CD4-positive, alpha-beta T cell treated with Interleukin-15 for 4 hours (primary cell): ENCODE results near the gene NR2F2.

Experiments used
- DNase-seq: peaks from one replicate; pipeline ENCODE4 v3.0.0-alpha.2; 2020; ENCODE audit warnings: low spot score

NR2F2 gene

DNA sequence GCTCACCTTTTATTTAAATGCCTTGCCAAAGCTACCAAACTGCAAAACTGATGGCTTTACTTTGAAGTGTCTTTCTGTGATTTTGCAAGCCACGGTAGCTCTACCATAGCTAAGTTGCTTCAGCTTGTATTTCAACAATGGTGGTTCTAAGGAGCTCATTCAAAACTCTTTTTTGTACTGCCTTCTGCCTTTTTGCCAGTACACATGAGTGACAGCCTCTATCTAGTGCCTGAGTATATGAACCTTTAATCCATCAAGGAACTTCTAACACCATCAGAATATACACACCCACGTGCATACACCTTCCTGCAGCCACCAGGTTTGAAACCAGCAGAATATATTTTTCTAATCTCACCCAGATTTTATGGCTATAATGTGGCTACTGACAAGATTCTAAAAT is 10.4 kb upstream of the NR2F2 start:
- no peak for DNase-seq

DNA sequence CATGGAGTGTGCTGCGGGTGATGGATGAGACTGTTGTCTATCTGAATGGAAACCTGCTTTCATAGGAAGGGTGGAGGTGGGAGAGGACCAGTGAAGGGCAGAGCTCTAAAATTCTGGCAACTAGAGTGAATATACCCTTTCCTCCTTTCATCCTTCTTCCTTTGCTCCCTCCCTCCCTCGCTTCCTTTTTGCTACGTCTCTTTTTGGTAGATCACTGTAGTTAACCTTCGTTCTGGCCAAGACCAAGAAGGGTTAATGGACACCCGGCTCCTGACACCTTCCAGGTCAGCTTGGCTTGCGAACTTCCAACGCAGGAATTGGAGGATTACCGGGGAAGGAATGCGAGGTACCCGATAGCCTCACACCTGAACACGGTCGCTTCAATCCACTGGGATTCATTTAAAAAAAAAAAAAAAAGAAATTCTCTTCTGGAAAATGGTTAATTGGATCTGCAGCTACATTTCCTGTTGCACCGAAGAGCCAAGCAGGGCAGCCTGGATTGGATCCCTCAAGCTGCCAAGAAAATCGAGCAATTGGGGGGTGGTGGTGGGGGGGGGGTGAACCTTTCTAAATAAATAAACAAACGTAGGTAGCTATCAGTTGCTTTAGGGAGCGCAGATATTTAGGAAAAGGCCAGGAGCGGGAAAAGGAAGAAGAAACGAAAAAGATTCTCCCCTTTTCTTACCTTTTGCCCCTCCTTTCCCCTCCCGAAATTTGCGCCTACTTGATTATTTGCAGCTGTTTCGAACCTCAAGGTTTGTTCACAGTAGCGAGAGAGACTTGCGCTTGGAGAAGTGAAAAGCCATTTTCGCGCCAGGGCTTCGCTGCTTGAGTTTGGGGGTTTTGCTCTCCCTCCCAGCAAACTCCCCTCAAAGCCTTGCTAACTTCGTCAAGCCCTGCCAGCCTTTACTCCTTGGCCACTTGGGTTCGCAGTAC is 9.5 kb upstream of the NR2F2 start:
- DNase-seq, result no peak

DNA sequence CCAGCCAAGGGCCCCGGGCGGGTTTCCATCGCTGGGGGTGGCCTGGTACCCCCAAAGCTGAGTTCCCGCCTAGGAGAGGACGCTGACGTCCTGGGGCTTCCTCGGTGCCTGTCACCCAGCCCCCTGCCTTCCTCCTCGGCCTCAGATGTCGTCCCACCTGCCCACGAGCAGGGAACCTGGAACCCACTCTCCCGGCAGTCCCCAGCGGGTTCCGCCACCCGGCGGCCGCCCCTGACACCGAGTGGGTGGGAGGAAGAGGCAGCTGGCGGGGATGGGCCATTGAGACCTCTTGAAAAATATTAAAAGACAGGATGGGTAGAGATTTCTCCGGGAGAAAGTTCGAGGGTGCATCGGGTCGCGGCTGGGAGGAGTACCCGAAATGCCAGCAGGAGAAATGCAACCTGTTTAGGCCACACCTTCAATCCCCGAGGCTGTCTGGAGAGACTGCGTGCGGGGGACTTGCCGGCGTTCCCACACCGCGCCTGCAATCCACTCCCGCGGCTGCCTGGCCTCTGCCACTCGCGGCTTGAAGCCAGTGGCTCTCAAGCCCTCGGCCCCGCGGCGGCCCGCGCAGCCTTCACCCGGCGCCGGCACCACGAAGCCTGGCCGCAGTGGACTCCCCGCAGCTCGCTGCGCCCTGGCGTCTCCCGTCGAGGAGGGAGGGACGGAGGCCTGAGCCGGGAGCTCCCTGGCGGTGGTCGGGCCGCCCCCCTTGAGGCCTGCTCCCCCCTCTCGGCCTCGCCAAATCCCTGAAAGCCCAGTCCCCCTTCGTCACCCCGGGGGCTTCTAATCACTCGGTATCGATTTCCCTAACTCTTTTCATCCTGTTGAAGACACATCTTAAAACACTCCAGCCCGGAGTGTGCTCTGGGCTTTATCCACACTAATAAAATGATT is 8.6 kb upstream of the NR2F2 start:
- no peak for DNase-seq

GRCh38 chr15:96322536-96323318 is 7.8 kb upstream of the NR2F2 start:
- DNase-seq, result no peak

- no peak for DNase-seq
Measured at GRCh38 chr15:96323319-96324145, 7.0 kb upstream of the NR2F2 start.

GRCh38 chr15:96324192-96324895 is 6.2 kb upstream of the NR2F2 start:
- DNase-seq, result no peak

DNA sequence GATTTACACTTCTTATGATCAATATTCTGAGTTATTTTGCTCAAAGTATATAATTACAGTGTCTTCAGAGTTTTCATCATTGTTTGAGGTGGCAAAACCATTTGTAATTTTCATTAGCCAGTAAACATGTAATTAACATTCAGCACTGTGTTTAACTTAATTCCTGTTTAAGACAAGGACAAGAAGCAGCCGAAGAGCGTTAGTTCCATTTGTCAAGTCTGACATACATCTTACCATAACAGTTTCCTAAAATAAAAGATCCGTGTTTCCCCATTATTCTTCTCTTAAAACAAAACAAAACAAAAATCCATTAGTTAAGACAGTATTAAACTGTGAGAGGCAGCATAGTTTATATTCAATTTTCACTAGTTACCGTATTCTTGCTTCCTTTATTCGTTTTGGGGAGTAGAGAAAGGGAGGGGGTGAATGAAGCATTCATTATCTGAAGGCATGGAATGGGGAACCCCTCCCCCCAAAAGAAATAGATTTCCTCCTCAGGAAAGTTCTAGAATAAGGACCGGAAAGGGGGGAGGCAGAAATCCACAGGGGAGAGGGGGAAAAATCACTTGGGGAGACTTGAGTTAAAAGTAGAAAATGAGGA is 5.5 kb upstream of the NR2F2 start:
- no peak for DNase-seq

GRCh38 chr15:96325541-96326327 is 4.8 kb upstream of the NR2F2 start:
- no peak for DNase-seq

DNA sequence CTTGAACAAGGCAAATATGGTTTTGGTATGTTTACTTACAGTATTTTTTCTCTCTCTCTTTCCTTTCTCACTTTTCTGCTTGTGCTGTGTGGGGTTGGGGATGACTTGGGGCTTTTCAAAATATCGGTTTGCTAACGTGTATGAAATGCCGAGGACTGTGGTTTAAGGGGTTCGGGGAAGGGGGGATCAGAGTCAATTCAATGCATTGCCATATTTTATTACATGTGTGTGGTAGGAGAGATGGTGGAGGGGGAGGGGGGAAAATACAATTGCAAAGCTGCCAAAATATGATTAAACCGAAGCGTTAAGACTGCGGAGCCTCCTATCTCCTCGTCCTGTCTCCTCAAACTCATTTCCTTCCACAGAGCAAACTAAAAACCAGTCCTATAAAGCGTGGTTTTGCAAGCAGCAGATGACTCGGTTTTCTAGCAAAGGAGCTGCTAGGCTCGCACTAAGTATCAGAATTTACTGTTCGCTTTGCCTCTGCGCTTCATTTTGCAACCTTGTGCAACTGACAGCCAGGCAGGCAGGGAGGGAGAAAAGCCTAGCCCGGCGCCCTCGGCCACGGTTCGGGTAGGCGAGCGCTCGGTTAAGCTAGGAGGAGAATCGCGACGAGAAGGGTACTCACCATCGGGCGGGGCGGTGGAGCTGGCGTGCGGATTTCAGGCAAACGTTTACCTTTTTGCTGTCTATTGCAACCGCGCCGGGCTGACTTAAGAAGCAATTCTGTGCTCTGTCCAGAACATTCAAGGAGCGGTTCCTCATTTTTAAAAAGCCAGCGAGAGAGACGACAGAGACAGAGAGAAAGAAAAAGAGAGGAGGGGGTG is 4.0 kb upstream of the NR2F2 start:
- no peak for DNase-seq

DNA sequence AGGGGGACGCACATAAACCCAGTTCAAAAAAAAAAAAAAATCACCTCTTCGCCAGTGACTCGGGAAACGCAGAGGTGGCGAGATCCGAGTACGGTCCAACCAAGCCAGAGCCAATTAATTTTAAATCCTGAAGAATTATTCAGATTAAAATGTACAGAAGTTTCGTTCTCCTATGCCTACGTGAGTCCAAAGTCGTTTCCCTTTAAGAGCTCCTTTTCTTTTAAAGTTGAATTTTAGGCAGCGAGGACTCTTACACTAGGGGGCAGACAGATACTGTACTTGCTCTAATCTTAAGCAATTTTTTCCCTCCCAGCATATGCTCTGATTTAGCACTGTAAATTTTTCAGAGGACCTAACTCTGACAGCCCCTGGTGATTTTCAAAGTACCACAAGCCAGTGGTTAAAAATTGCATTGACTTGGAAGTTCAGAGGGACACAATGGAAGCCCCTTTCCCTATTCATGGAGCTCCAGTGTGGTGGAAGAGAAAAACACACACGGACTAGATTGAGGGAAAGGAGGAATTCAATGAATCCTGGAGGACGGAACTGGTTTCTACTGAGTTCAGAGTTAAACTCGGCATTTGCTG is 3.3 kb upstream of the NR2F2 start:
- DNase-seq, result no peak

GRCh38 chr15:96328181-96328876 is 2.2 kb upstream of the NR2F2 start:
- DNase-seq, result no peak

DNA sequence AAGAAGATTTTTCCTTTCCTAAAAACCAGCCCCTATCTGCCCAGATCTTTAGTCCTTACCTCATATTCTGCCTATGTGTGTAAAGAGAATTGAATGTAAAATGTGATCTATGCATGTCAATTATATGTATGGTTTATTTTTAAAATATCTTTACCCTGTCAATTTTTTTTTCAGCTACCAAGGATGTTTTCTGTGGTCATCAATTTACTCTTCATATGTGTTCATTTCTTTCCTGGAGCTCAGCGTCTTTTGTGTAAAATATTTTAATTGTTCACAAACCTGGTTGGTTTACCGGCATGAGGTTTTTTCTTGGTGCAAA is 1.7 kb upstream of the NR2F2 start:
- no peak for DNase-seq

GRCh38 chr15:96329403-96329981 is 1.0 kb upstream of the NR2F2 start:
- DNase-seq, result no peak

DNA sequence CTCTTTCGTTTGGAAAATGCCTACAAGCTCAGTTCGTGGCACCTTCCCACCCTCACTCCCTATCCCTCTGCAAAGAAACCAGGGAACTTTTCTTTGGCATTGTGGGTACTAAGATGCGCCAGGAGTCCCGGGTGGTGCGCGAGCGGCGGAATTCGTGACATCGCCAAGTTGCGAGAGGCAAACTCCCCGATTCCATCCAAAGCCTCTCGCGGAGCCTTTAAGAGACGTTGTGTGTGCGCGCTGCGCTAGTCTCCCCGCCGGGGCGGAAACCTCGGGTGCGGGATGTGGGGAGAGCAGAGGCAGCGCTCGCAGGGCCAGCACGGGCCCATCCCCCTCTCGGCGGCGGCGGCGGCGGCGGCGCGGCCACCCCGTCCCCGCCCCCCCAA is 443 bp upstream of the NR2F2 start:
- DNase-seq, result no peak

DNA sequence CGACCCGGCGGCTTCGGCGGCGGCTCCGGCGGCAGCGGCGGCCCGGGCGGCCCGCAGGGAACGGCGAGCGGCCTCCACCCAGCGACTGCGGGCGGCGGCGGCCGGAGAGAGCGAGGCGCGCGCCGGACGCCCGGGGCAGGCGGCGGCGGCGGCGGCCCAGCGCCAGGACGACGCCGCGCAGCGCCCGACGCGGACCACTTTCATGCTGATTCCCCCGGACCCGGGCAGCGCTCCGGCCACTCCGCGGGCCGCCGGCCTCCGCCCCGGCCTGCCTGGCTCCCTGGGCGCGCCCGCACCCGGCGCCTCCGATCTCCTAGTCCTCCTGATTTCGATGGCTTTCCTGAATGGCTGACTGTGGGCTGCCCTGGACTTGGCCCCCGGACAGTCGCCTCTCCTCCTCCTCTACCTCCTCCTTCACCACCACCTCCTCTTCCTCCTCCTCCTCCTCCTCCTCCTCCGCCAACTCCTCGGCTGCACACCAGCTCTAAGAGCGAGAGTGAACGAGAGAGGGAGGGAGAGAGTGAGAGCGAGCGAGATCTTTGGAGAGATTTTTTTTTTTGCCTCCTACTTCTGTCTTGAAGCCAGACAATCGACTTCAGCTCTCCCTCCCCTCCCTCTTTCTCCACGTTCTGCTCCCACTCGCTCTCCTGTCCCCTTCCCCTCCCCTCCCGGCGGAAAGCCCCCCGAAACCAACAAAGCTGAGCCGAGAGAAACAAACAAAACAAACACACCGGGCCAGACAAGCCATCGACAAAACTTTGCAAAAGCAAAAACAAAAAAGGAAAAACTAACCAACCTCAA is 844 bp downstream of the NR2F2 start:
- no peak for DNase-seq

DNA sequence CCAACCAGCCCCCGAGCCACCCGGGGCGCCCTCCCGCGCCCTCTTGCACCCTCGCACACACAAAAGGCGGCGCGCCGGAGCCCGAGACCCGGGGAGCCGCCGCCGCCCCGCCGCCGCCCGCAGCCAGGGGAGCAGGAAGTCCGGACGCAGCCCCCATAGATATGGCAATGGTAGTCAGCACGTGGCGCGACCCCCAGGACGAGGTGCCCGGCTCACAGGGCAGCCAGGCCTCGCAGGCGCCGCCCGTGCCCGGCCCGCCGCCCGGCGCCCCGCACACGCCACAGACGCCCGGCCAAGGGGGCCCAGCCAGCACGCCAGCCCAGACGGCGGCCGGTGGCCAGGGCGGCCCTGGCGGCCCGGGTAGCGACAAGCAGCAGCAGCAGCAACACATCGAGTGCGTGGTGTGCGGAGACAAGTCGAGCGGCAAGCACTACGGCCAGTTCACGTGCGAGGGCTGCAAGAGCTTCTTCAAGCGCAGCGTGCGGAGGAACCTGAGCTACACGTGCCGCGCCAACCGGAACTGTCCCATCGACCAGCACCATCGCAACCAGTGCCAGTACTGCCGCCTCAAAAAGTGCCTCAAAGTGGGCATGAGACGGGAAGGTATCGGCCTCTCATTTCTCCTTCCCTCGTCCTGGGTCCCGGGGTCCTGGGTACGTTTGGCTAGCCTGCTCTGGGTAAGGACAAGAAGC is 1.6 kb downstream of the NR2F2 start:
- DNase-seq, result no peak
